ENCODE results near the gene UGT2A3. TPM values are rescaled to one million over a fixed set of nuclear protein-coding genes. Genes with fewer than 3 reads are reported as not detected.
"Not testable (repeated sequence)": the region's sequence is repeated elsewhere in the genome, so short reads cannot be mapped to it uniquely, and the experiment has no call there.

Gene UGT2A3
- total and polyA plus RNA-seq, 4 donors, result 16.3 to 41.4 (median 28.2) TPM

DNA sequence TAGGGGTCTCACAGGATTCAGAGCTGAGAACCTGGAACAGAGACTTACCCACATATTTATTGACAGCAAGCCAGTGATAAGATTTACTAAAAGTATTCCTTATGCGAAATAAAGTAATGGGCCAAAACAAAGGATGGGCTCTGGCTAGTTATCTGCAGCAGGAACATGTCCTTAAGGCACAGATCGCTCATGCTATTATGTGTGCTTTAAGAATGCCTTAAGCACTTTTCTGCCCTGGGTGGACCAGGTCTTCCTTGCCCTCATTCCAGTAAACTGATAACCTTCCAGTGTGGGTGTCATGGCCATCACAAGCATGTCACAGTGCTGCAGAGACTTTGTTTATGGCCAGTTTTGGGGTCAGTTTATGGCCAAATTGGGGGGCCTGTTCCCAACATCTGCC is 7.5 kb upstream of the UGT2A3 start:
- H3K4me3 ChIP-seq (ENCODE audit: low read depth in 1 of 3, low read length in 3 of 3); H3K9me3 ChIP-seq (ENCODE audit: control insufficient read depth in 4 of 4, low read length in 3 of 4); H3K27me3 ChIP-seq (ENCODE audit: control insufficient read depth in 4 of 4, insufficient read depth in 4 of 4, low read length in 3 of 4); H3K36me3 ChIP-seq (ENCODE audit: control insufficient read depth in 4 of 4, insufficient read depth in 3 of 4, low read depth in 1 of 4, low read length in 3 of 4); DNase-seq (ENCODE audit: low spot score); H3K27ac ChIP-seq (ENCODE audit: low read depth in 1 of 2, low read length in 2 of 2); H3K9ac ChIP-seq (ENCODE audit: low read depth in 1 of 2, low read length in 2 of 2): not testable (repeated sequence)
- H3K4me1 ChIP-seq (ENCODE audit: control insufficient read depth in 4 of 4, insufficient read depth in 4 of 4, low read length in 3 of 4), result peaks cover 1 to 13% (median 12%) of the 10 kb centered on the region in 4 donors
- 93% methylated on average over 2 of the region's 2 CpGs for WGBS

DNA sequence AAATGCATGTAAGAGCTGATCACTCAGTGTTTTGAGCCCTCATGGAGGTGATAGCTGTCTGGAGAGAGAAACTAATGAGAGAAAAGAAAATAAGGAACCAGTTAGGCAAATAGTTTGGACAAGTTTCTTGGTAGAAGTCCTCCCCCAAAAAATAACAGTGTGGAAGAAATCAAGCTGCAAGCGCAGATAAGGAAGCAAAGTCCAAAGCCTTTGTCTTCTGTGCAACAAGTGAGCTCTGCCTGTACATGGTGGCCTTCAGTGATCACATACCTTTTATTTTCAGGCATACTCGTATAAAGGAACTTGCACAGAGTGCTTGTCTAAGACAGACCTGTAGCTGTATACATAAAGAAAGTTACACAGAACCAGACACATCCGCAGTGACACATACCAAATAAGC is 2.5 kb upstream of the UGT2A3 start:
- Histone ChIP-seq H3K27ac (ENCODE audit: low read depth in 1 of 2, low read length in 2 of 2) (no peak overlapping the region), H3K9me3 (ENCODE audit: control insufficient read depth in 4 of 4, low read length in 3 of 4) (no peaks in the 10 kb centered on the region), H3K4me3 (ENCODE audit: low read depth in 1 of 3, low read length in 3 of 3) (no peak overlapping the region), H3K36me3 (ENCODE audit: control insufficient read depth in 4 of 4, insufficient read depth in 3 of 4, low read depth in 1 of 4, low read length in 3 of 4) (no peaks in the 10 kb centered on the region), H3K27me3 (ENCODE audit: control insufficient read depth in 4 of 4, insufficient read depth in 4 of 4, low read length in 3 of 4) (no peaks in the 10 kb centered on the region), H3K4me1 (ENCODE audit: control insufficient read depth in 4 of 4, insufficient read depth in 4 of 4, low read length in 3 of 4) (peaks cover 0 to 13% (median 5%) of the 10 kb centered on the region in 4 donors), H3K9ac (ENCODE audit: low read depth in 1 of 2, low read length in 2 of 2) (no peak overlapping the region)
- WGBS, result 63% methylated on average over 3 of the region's 3 CpGs
- TF ChIP-seq JUND (IDR thresholded peaks at IDR 0.05) (no peak), HNF4A (conservative IDR thresholded peaks at IDR 0.05) (peak; percentile 45 to 48)
- no peak for DNase-seq (ENCODE audit: low spot score)

DNA sequence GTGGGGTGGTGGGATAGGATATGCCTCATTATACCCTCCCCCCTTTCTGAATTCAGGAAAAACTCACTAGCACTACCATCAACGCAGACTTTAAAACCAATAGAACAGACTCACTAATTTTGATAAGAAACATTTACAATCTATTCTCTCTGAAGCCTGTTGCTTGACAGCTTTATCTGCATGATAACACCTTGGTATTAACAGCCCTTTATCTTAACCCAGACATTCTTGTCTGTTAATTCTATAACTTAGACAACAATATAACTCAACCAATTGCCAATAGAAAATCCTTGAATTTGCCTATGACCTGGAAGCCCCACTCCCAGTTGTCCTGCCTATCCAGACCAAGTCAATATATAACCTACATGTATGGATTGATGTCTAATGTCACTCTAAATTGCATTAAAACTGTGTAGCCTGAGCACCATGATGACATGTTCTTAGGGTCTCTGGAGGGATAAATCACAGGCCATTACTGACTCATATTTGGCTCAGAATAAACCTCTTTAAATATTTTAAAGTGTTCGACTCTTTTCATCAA is 1.5 kb upstream of the UGT2A3 start:
- WGBS, result 83% methylated on average over 2 of the region's 2 CpGs
- no peaks in the 10 kb centered on the region for H3K27me3 ChIP-seq (ENCODE audit: control insufficient read depth in 4 of 4, insufficient read depth in 4 of 4, low read length in 3 of 4)
- no peaks in the 10 kb centered on the region for H3K9me3 ChIP-seq (ENCODE audit: control insufficient read depth in 4 of 4, low read length in 3 of 4)
- DNase-seq (ENCODE audit: low spot score), result no peak
- no peak overlapping the region for H3K4me3 ChIP-seq (ENCODE audit: low read depth in 1 of 3, low read length in 3 of 3)
- no peaks in the 10 kb centered on the region for H3K36me3 ChIP-seq (ENCODE audit: control insufficient read depth in 4 of 4, insufficient read depth in 3 of 4, low read depth in 1 of 4, low read length in 3 of 4)
- no peak overlapping the region for H3K27ac ChIP-seq (ENCODE audit: low read depth in 1 of 2, low read length in 2 of 2)
- H3K4me1 ChIP-seq (ENCODE audit: control insufficient read depth in 4 of 4, insufficient read depth in 4 of 4, low read length in 3 of 4), result peaks cover 0 to 21% (median 5%) of the 10 kb centered on the region in 4 donors
- H3K9ac ChIP-seq (ENCODE audit: low read depth in 1 of 2, low read length in 2 of 2), result no peak overlapping the region
- TF ChIP-seq SP1 (IDR thresholded peaks at IDR 0.05) (no peak), RAD21 (IDR thresholded peaks at IDR 0.05) (no peak), GABPA (IDR thresholded peaks at IDR 0.05 in 1 of 2, conservative IDR thresholded peaks at IDR 0.05 in 1 of 2) (no peak), FOXA2 (IDR thresholded peaks at IDR 0.05) (no peak), JUND (IDR thresholded peaks at IDR 0.05) (no peak), HNF4G (IDR thresholded peaks at IDR 0.05) (no peak), EGR1 (IDR thresholded peaks at IDR 0.05; ENCODE audit: low read depth in 2 of 2) (no peak), HNF4A (conservative IDR thresholded peaks at IDR 0.05) (no peak), YY1 (IDR thresholded peaks at IDR 0.05) (no peak), TAF1 (conservative IDR thresholded peaks at IDR 0.05) (no peak)
- TF ChIP-seq, protein P1, sequence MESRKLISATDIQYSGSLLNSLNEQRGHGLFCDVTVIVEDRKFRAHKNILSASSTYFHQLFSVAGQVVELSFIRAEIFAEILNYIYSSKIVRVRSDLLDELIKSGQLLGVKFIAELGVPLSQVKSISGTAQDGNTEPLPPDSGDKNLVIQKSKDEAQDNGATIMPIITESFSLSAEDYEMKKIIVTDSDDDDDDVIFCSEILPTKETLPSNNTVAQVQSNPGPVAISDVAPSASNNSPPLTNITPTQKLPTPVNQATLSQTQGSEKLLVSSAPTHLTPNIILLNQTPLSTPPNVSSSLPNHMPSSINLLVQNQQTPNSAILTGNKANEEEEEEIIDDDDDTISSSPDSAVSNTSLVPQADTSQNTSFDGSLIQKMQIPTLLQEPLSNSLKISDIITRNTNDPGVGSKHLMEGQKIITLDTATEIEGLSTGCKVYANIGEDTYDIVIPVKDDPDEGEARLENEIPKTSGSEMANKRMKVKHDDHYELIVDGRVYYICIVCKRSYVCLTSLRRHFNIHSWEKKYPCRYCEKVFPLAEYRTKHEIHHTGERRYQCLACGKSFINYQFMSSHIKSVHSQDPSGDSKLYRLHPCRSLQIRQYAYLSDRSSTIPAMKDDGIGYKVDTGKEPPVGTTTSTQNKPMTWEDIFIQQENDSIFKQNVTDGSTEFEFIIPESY (IDR thresholded peaks at IDR 0.05), result no peak
- TF ChIP-seq, protein P2, sequence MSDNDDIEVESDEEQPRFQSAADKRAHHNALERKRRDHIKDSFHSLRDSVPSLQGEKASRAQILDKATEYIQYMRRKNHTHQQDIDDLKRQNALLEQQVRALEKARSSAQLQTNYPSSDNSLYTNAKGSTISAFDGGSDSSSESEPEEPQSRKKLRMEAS (IDR thresholded peaks at IDR 0.05), result no peak
- TF ChIP-seq, protein P3, sequence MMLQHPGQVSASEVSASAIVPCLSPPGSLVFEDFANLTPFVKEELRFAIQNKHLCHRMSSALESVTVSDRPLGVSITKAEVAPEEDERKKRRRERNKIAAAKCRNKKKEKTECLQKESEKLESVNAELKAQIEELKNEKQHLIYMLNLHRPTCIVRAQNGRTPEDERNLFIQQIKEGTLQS (IDR thresholded peaks at IDR 0.05), result no peak
